Esophagus muscularis mucosa (tissue), 4 donors: ENCODE measurements around the gene CST1. TPM values are rescaled to one million over a fixed set of nuclear protein-coding genes. Genes with fewer than 3 reads are reported as not detected.
"Not testable (repeated sequence)": the region's sequence is repeated elsewhere in the genome, so short reads cannot be mapped to it uniquely, and the experiment has no call there.

ENCODE experiments used
- DNase-seq: peaks from one replicate; pipeline ENCODE4 v3.0.0-alpha.2; 2017; ENCODE audit errors: extremely low spot score
- H3K27ac ChIP-seq, 4 donors: fragments of 200-600 bp; sonication (generic); replicated peaks in 1 of 4; 1 replicate in 3 of 4; 2 replicates in 1 of 4; pipeline ENCODE4 v1.5.1; 2016 to 2019; ENCODE audit warnings: mild to moderate bottlenecking in 1 of 4
- H3K27me3 ChIP-seq, 4 donors: fragments of 200-600 bp; sonication (generic); one replicate each; pipeline versions ENCODE4 v1.5.1 to v1.6.0; 2016 to 2019
- H3K36me3 ChIP-seq, 4 donors: fragments of 200-600 bp; sonication (generic); one replicate each; pipeline ENCODE4 v1.5.1; 2016 to 2019
- H3K4me1 ChIP-seq, 4 donors: fragments of 200-600 bp; sonication (generic); one replicate each; pipeline ENCODE4 v1.5.1; 2016 to 2019
- H3K4me3 ChIP-seq, 4 donors: fragments of 200-600 bp; sonication (generic); 1 replicate in 2 of 4; 2 replicates in 2 of 4; pipeline ENCODE4 v1.5.1; 2016 to 2019; ENCODE audit warnings: mild to moderate bottlenecking in 4 of 4, moderate library complexity in 1 of 4
- H3K9me3 ChIP-seq, 4 donors: fragments of 200-600 bp; sonication (generic); 1 replicate in 3 of 4; 2 replicates in 1 of 4; pipeline ENCODE4 v1.5.1; 2016 to 2019
- CTCF ChIP-seq, 3 experiments: fragments of 200-600 bp in 2 of 3; fragments of 450-650 bp in 1 of 3; sonication (generic) in 2 of 3; IDR thresholded peaks; one replicate each; pipeline ENCODE4 v1.5.1; 2017 to 2019; ENCODE audit warnings: antibody characterized with exemption in 3 of 3, mild to moderate bottlenecking in 2 of 3, moderate library complexity in 1 of 3
- EP300 ChIP-seq: sonication (generic); formaldehyde crosslinking; IDR thresholded peaks from one replicate; pipeline ENCODE4 v1.6.1; 2017; ENCODE audit warnings: antibody characterized with exemption
- POLR2A ChIP-seq: fragments of 450-650 bp; IDR thresholded peaks from one replicate; pipeline ENCODE4 v1.6.1; 2017; ENCODE audit warnings: antibody characterized with exemption, moderate library complexity, mild to moderate bottlenecking, low read depth
- POLR2AphosphoS5 ChIP-seq, 2 donors: sonication (generic); formaldehyde crosslinking; IDR thresholded peaks; one replicate each; pipeline ENCODE4 v1.6.1; 2017; ENCODE audit warnings: antibody characterized with exemption in 2 of 2
- WGBS: methylation state at CpG from one replicate; pipeline ENCODE4 v1.1.5; 2018; 5-methylcytosine and 5-hydroxymethylcytosine counted together
- intact Hi-C: fragments of 100-400 bp; cut with DNase I; formaldehyde crosslinking; loops from one replicate; pipeline ENCODE4 v1.15.1; 2023
- total RNA-seq, 4 donors: library from RNA; depleted of rRNA; stranded (reverse); fragments of >200 nt; gene quantifications; one replicate each; pipeline versions ENCODE4 v1.1.0 to v1.2.1, GENCODE V29; 2016

Gene CST1
- total RNA-seq, 4 donors from 2014 or later: not detected

- TF ChIP-seq EP300 (no peak), POLR2AphosphoS5 (IDR thresholded peaks at IDR 0.05) (no peak), POLR2A (no peak), CTCF (IDR thresholded peaks at IDR 0.05) (no peak)
- H3K27ac ChIP-seq: no peak overlapping the region
- intact Hi-C loops: no loop called here
- no peaks in the 10 kb centered on the region for H3K9me3 ChIP-seq
- no peaks in the 10 kb centered on the region for H3K36me3 ChIP-seq
- H3K4me1 ChIP-seq: peaks cover 0 to 8% (median 3%) of the 10 kb centered on the region in 4 donors
- peaks cover 0 to 22% (median 0%) of the 10 kb centered on the region in 4 donors for H3K27me3 ChIP-seq
- DNase-seq: peak; percentile 80
- H3K4me3 ChIP-seq: no peak overlapping the region
- 90% methylated on average over 4 of the region's 4 CpGs for WGBS
Observed at GRCh38 chr20:23773579-23773978, 22.8 kb upstream of the CST1 start.

DNA sequence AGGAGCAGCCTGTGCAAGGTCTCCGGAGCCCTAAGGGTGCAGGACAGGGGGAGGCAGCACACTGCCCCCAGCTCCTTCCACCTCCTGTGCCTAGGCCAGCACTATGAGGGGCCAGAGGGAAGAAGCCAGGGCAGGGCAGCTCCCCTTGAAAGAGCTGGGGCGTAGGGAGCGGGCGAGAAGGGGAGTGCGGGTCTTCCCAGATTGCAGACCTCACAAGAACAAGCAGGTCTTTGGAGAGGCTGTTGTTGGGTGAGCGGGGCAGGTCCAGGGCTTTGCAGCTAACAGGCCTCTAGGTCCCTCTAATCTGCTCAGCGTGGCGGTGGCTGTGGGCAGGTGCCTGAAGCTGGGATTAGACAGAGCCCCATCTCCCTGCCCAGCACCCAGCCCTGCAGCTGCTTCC, 22.4 kb upstream of the CST1 start:
- TF ChIP-seq POLR2A (no peak), CTCF (IDR thresholded peaks at IDR 0.05) (no peak), EP300 (no peak), POLR2AphosphoS5 (IDR thresholded peaks at IDR 0.05) (no peak)
- Histone ChIP-seq H3K4me1 (peaks cover 0 to 8% (median 3%) of the 10 kb centered on the region in 4 donors), H3K27me3 (peaks cover 0 to 22% (median 0%) of the 10 kb centered on the region in 4 donors), H3K9me3 (no peaks in the 10 kb centered on the region), H3K27ac (no peak overlapping the region), H3K36me3 (no peaks in the 10 kb centered on the region), H3K4me3 (no peak overlapping the region)
- peak; percentile 45 for DNase-seq
- intact Hi-C loops: no loop called here
- WGBS: 81% methylated on average over 8 of the region's 8 CpGs

GRCh38 chr20:23772074-23772473, 21.3 kb upstream of the CST1 start:
- TF ChIP-seq EP300: no peak
- TF ChIP-seq CTCF (IDR thresholded peaks at IDR 0.05): no peak
- TF ChIP-seq POLR2AphosphoS5 (IDR thresholded peaks at IDR 0.05): no peak
- no peak for TF ChIP-seq POLR2A
- no peaks in the 10 kb centered on the region for H3K9me3 ChIP-seq
- no peak overlapping the region for H3K4me3 ChIP-seq
- H3K36me3 ChIP-seq: no peaks in the 10 kb centered on the region
- no peak overlapping the region for H3K27ac ChIP-seq
- WGBS: 92% methylated on average over 3 of the region's 3 CpGs
- intact Hi-C loops: no loop called here
- peaks cover 0 to 22% (median 0%) of the 10 kb centered on the region in 4 donors for H3K27me3 ChIP-seq
- DNase-seq: peak; percentile 86
- H3K4me1 ChIP-seq: peaks cover 0 to 8% (median 3%) of the 10 kb centered on the region in 4 donors

DNA sequence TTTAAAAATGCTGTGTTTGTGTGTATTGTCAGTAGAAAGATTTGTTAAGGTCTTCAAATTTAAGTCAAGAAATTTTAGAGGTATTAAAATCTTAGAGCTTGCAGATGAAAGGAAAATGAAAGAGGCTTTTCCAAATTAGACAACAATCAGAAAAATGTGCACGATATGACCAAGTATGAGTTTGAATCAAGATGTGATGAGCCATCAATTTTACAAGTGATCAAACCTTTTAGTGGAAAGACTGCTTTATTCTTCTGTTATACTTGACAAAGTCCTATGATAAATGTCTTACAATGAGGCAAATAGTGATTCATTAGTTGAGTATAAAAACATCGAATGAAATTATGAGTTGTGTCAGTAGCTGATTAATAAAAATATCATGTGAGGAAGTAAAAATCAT, 19.6 kb upstream of the CST1 start:
- peaks cover 0 to under 1% (median 0%) of the 10 kb centered on the region in 4 donors for H3K9me3 ChIP-seq
- intact Hi-C loops: no loop called here
- no peak overlapping the region for H3K27ac ChIP-seq
- 33% methylated on average over 2 of the region's 2 CpGs for WGBS
- no peaks in the 10 kb centered on the region for H3K4me1 ChIP-seq
- no peaks in the 10 kb centered on the region for H3K36me3 ChIP-seq
- H3K4me3 ChIP-seq: no peak overlapping the region
- TF ChIP-seq CTCF (IDR thresholded peaks at IDR 0.05) (no peak), POLR2AphosphoS5 (IDR thresholded peaks at IDR 0.05) (no peak), EP300 (no peak), POLR2A (no peak)
- H3K27me3 ChIP-seq: peaks cover 0 to 14% (median 0%) of the 10 kb centered on the region in 4 donors
- no peak for DNase-seq

GRCh38 chr20:23768520-23768919, 17.8 kb upstream of the CST1 start:
- H3K36me3 ChIP-seq, H3K27ac ChIP-seq, H3K4me1 ChIP-seq, DNase-seq, intact Hi-C loops, H3K9me3 ChIP-seq, H3K4me3 ChIP-seq: not testable (repeated sequence)
- peaks cover 0 to 19% (median 0%) of the 10 kb centered on the region in 4 donors for H3K27me3 ChIP-seq
